Lower leg skin (tissue), 3 donors: Measurements from ENCODE around the gene IL1RAP.

Experiments
- CTCF ChIP-seq, 3 donors: fragments of 450-650 bp; IDR thresholded peaks; one replicate each; pipeline ENCODE4 v1.5.1; 2016; ENCODE audit warnings: antibody characterized with exemption in 3 of 3, mild to moderate bottlenecking in 3 of 3, moderate library complexity in 2 of 3
- POLR2A ChIP-seq, 2 donors: fragments of 450-650 bp; IDR thresholded peaks; one replicate each; pipeline ENCODE4 v1.6.1; 2016 to 2017; ENCODE audit warnings: antibody characterized with exemption in 2 of 2, mild to moderate bottlenecking in 1 of 2, moderate library complexity in 1 of 2

GRCh38 chr3:190671658-190672057 lies 157.8 kb downstream of the IL1RAP start:
- TF ChIP-seq CTCF (IDR thresholded peaks at IDR 0.05) (no peak), POLR2A (IDR thresholded peaks at IDR 0.05) (no peak)
